H54 (cell line): Measurements from ENCODE around the gene PA2G4.

Experiments used
- DNase-seq: peaks from one replicate; pipeline ENCODE4 v3.0.0; 2011; ENCODE audit warnings: low spot score, mixed read lengths; ENCODE audit not compliant: insufficient read length
- FAIRE-seq: peaks from 3 replicates; lab custom pipeline; 2011; peaks lifted over from hg19 to GRCh38; lab: Jason Lieb, UNC
- POLR2A ChIP-seq: IDR thresholded peaks from 2 replicates; pipeline ENCODE4 v1.6.1; 2011; ENCODE audit warnings: low read depth, mild to moderate bottlenecking, low read length

PA2G4 gene

DNA sequence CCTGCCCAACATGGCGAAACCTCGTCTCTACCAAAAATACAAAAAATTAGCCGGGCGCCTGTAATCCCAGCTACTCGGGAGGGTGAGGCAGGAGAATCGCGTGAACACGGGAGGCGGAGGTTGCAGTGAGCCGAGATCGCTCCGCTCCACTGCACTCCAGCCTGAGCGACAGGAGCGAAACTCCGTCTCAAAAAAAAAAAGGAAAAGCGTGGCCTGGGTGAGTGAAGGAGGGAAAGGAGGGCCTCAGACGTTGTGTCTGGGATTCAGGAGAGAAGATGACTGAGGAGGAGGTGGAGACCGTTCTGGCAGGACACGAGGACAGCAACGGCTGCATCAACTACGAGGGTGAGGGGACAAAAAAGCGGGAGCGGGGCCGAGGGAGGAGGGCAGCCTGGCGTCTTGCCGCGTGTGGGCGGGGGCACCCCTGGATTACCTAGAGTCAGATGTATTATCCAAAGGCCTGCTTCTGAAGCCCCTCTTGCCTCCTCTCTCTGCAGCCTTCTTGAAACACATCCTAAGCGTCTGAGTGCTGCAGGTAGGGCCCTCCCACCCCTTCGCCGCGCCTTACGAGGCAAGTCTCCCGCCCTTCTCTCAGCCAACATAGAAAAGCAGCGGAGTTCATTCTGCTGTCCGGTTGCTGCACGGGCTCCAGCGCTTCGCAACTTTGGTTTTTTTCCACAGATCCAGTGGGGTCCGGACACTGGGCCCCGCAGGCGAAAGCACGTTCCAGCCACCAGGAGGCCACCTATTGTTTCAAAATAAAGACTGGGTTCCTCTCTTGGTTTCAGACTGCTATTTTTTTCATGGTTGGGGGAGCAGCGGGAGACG is 53.1 kb downstream of the PA2G4 start:
- DNase-seq = peak; percentile 57
- TF ChIP-seq POLR2A = peak; percentile 27; the same call in 1 of the 2 replicates
- FAIRE-seq = no peak

DNA sequence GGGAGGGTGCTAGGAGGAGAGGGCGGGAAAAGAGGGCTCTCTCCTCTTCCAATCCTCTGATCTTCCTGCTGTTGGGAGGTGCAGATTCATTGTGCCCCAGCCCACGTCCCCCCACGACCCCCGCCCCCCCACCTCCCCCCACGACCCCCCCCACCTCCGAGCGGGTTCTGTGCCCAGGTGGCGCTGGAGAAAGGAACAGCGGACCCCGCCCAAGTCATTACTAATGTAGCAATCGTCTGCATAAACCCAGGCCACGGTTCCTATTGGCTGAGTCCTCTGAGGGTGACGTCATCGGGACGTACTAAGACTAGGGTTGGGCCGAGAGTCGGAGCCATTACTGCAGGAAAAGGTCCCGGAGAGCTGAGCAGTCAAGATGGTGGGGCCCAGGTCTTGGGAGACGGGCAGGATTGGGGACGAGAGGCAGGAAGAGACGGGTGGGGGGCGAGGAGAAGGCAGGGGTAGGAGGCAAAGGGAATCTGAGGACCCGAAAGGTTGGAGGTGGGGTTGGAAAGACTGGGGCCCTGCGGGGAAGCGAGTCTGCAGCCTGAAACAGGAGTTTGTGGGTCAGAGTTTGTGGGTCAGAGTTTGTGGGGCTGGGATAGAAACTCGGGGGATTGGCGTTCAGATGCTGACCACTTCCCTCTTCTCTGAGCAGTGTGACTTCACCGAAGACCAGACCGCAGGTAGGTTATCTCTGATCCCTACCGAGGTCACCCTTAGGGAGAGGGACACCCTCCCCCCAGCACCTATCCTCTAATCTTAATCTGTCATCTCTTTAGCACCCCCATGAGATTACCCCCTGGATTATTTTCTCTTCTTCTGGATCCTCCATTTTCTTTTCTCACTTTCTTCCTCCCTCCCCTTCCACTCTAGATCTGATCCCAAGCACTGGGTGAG is 53.9 kb downstream of the PA2G4 start, which contains the start of gene MYL6:
Gene MYL6, plus strand, starts transcription at position 331 of the 897 bp plus-strand sequence. Its CDS starts 43 bp downstream, at position 374.
- FAIRE-seq (no peak), DNase-seq (peak; percentile 81)
- peak; percentile 96 for TF ChIP-seq POLR2A

DNA sequence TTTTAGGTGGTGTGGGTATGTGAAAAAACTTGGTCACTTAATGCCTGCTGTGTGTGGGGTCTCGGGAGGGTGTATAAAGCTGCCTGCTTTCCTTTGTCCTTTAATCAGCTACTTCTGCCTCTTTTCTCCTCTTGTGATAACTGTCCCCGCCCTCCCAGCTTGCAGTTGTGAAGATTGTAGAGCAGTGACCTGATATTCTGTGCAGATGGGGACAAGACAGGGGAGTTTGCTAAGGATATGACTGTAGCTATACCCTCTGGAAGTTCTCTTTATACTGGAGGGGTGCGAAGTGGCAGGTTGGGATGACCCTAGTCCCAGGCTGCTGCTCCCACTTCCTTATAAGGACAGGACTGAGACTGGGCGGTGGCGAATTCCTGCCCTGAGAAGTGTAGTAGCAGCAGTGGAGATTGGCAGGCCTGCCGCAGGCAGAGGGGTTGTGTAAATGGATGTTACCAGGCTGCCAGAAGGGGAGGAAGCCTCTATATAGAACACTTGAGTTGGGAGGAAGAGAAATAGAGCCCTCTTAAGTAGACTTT is 54.6 kb downstream of the PA2G4 start:
- no peak for DNase-seq
- TF ChIP-seq POLR2A = no peak
- no peak for FAIRE-seq

DNA sequence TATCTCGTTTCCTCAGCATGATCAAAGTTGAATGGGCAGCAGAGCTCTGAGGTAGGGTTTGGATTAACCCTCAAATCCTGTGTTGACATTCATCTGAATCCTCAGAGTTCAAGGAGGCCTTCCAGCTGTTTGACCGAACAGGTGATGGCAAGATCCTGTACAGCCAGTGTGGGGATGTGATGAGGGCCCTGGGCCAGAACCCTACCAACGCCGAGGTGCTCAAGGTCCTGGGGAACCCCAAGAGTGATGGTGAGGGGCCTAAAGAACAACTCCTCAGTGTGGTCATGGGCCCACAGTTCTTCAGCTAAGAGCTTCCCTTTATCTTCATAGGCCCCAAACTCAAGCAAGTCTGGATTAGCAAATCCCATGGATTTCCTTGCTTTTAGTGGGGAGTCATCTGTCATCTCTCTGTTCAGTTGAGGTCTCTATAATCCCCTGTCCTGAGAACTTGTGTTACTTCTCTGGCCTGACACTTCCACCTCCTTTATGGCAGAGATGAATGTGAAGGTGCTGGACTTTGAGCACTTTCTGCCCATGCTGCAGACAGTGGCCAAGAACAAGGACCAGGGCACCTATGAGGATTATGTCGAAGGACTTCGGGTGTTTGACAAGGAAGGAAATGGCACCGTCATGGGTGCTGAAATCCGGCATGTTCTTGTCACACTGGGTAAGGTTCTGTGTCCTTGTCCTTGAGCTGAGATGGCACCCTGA is 55.3 kb downstream of the PA2G4 start:
- no peak for FAIRE-seq
- DNase-seq = no peak
- no peak for TF ChIP-seq POLR2A

DNA sequence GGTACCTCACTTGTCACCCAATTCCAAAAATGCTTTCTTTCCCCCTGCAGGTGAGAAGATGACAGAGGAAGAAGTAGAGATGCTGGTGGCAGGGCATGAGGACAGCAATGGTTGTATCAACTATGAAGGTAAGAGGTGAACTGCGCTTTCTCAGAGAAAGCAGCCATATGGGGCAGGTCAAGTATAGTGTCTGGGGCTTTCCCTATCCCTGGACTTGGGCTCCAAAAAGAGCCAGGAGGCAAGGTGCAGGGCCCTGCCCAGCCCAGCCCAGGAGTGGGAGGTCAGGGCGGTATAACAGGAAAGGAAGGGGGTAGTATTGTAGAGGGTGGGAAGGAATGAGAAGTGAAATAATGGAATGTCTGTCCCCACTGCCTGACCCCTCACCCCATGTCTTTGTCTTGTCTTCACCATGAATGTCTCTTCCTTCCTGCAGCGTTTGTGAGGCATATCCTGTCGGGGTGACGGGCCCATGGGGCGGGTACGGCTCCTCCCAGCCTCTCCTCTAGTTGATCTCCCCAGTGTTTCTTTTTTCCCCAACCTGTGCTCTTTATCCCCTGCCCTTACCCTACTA is 55.9 kb downstream of the PA2G4 start:
- no peak for TF ChIP-seq POLR2A
- FAIRE-seq (no peak), DNase-seq (no peak)

DNA sequence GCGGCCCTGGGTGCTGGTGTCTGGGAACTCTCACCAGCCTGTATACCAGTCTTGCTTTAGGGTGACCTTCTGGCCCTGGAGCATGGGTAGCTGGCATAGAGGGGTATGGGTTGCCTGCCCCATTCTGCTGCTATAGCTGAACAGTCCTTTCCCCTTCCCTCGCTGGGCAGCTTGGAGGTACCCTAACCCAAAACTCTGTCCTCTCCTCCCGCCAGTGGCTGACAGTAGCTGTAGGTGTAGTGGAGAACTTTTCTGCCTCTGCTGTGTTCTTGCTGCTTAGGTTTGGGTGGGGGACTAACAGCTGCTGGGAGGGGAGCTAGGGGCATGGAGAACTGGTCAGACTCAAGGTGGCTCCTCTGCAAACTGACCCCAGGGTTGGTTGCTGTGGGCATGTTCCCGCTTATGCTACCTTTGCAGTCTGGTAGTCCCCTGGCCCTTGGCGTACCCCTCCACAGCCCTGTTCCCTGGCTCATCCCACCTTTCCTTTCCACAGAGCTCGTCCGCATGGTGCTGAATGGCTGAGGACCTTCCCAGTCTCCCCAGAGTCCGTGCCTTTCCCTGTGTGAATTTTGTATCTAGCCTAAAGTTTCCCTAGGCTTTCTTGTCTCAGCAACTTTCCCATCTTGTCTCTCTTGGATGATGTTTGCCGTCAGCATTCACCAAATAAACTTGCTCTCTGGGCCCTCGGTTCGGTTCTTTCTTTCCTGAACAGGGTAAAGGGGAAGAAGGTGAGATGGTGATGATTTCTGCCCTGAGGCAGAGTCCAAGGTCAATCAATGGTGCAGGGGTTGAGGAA is 56.7 kb downstream of the PA2G4 start:
- FAIRE-seq (no peak), DNase-seq (no peak)
- no peak for TF ChIP-seq POLR2A

DNA sequence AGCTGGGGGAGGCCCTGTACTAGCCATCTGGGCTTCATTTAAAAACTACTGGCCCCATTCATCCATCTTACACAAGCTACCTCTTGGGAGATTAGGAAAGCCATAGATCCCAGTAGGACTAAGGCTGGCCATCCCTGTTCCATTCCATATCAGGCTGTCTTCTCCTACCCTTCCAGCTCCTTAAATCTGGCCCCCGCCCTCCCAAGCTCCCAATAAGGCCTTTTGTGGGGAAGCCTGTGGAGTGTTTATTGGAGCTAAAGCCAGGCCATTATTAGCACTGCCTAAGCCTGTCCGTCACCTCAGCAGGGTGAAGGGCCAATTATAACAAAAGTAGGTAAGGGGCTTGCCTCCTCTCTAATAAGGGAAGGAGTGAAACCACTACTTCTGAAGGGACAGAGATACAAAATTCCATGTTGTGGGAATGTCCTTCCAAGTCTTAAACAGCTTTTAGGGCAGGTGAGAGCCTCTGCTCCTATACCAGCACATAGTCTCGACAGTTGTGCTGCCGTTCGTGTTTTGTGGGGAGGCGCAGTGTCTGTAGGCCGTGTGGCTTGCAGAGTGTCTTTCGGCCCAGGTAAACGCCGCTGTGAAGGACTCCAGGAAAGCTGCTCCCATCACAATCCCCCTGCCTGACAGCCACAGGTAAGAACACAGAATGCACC is 57.5 kb downstream of the PA2G4 start:
- DNase-seq = no peak
- no peak for FAIRE-seq
- no peak for TF ChIP-seq POLR2A

DNA sequence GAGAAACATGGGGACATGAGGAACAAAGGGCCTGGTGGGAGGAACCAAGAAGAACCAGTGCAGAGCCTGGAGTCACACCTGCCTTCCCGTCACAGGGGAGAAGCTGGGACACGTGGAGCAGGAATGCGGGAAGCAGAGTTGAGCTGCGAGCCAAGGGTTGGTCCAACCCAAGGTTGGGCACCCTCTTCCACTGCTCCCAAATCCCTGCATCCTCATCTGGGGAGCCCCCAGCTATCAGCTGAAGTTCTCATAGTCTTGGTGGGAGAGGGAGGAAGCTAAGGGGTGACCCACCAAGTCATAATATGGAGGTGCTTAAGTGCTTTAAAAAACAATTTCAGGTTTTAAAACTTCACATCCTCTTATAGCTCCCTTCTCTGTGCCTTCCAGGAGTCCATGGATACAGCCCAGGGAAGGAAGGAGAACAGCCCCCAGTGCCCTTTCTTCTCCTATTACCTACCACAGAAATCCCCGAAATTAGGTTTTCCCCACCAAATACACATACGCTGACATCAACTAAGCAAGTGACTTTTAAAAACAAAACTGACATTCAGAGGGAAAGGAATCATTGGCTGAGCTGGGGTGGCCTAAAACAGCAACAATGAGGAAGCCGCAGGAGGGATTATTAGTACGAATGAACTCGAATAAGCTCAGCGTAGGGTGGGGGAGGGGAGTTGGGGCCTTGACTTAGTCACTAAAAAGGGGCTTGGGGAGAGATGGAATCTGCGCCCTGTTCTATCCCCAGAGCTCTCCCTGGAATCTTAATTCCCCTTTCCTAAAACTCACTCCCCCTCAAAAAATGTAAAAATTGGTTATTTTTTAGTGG is 58.3 kb downstream of the PA2G4 start:
- no peak for TF ChIP-seq POLR2A
- no peak for FAIRE-seq
- no peak for DNase-seq
